ENCODE measurements around the gene CCL16. TPM values are rescaled to one million over a fixed set of nuclear protein-coding genes. Genes with fewer than 3 reads are reported as not detected.
A peak's percentile ranks its signal among the peaks of the same experiment; 100 is the strongest.
"Not testable (repeated sequence)": the region's sequence is repeated elsewhere in the genome, so short reads cannot be mapped to it uniquely, and the experiment has no call there.

The CCL16 gene
- total RNA-seq, 1 donor from 2014 or later = 0.58 TPM

DNA sequence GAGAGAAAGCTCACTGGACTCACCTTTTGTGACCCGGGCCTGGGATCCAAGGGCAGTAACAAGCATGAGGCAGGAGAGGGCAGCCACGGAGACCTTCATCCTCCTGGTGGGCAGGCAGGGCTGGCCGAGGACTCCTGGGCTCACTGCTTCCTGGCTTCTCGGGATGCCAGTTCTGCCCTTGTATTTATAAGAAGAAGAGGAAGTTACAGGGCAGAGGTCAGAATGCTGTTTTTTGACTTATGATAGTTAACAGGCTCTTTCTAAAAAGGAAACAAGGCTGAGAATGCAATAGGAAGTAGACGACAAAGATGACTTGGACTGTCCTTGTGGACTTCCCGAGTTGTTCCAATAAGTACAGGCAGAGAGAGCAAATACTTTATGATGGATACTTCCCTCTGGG is 36.5 kb upstream of the CCL16 start, which contains the start of gene CCL23:
CCL23 (minus strand) TSS at position 174 of the 400 bp plus-strand sequence; CDS start at position 99, 75 bp downstream.
- Histone ChIP-seq H3K4me1 (no peaks in the 10 kb centered on the region), H3K27ac (no peak within 1 kb of the TSS), H3K36me3 (no peaks in the 10 kb centered on the region), H3K9me3 (no peaks in the 10 kb centered on the region), H3K27me3 (no peaks in the 10 kb centered on the region), H3K4me3 (no peak within 1 kb of the TSS)
- intact Hi-C loops (cut with DNase I) = no loop called here
- TF ChIP-seq, protein P1, sequence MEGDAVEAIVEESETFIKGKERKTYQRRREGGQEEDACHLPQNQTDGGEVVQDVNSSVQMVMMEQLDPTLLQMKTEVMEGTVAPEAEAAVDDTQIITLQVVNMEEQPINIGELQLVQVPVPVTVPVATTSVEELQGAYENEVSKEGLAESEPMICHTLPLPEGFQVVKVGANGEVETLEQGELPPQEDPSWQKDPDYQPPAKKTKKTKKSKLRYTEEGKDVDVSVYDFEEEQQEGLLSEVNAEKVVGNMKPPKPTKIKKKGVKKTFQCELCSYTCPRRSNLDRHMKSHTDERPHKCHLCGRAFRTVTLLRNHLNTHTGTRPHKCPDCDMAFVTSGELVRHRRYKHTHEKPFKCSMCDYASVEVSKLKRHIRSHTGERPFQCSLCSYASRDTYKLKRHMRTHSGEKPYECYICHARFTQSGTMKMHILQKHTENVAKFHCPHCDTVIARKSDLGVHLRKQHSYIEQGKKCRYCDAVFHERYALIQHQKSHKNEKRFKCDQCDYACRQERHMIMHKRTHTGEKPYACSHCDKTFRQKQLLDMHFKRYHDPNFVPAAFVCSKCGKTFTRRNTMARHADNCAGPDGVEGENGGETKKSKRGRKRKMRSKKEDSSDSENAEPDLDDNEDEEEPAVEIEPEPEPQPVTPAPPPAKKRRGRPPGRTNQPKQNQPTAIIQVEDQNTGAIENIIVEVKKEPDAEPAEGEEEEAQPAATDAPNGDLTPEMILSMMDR (IDR thresholded peaks at IDR 0.05) = no peak
- ATAC-seq (peak; percentile 70), DNase-seq (no peak)

DNA sequence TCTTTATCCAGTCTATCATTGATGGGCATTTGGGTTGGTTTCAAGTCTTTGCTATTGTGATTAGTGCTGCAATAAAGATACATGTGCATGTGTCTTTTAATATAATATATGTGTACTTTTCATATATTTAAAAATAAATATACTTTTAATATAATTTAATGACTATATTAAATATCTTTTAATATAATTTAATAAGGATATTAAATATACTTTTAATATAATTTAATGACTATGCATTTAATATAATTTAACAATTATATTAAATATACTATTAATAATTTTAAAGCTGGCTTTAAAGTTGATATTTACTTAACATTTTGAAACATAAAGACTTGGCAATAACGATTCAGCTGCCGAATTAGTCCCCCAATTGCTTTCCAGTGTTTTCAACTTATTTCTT is 35.3 kb upstream of the CCL16 start:
- H3K27me3 ChIP-seq = no peaks in the 10 kb centered on the region
- intact Hi-C loops (cut with DNase I) = no loop called here
- TF ChIP-seq, protein P1 (IDR thresholded peaks at IDR 0.05) = no peak

DNA sequence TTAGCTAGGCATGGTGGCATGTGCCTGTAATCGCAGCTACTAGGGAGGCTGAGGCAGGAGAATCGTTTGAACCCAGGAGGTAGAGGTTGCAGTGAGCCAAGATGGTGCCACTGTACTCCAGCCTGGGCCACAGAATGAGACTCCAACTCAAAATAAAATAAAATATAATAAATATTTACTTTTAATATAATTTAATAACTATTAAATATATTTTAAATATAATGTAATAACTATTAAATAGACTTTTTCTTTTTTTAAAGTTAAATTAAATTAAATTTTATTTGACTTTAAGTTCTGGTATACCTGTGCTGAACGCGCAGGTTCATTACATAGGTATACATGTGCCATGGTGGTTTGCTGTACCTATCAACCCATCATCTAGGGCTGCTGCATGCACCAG is 34.6 kb upstream of the CCL16 start:
- intact Hi-C loops (cut with DNase I) = not testable (repeated sequence)

More for the DNA sequence above, 35.3 kb upstream of the CCL16 start:
- H3K4me3 ChIP-seq = no peak overlapping the region
- DNase-seq (no peak), ATAC-seq (no peak)
- no peaks in the 10 kb centered on the region for H3K36me3 ChIP-seq
- H3K9me3 ChIP-seq = no peaks in the 10 kb centered on the region
- H3K27ac ChIP-seq = no peak overlapping the region
- no peaks in the 10 kb centered on the region for H3K4me1 ChIP-seq

DNA sequence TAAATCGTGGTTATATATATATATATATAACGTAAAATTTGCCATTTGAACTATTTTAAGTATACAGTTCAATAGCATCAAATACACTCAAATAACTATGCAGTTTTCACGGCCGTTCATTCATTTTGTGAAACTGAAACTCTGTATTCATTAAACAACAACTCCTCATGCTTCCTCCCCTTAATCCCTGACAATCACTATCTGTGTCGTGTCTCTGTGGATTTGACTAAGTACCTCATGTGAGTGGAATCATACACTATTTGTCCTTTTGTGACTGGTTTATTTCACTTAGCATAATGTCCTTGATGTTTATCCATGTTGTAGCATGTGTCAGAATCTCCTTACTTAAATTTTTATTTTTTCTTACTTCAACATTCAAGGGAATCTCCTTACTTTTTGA is 33.6 kb upstream of the CCL16 start:
- ATAC-seq = no peak

More for the DNA sequence above, 34.6 kb upstream of the CCL16 start:
- not testable (repeated sequence) for DNase-seq, H3K36me3 ChIP-seq, H3K4me3 ChIP-seq, H3K27ac ChIP-seq, H3K9me3 ChIP-seq, H3K27me3 ChIP-seq, ATAC-seq, H3K4me1 ChIP-seq

DNA sequence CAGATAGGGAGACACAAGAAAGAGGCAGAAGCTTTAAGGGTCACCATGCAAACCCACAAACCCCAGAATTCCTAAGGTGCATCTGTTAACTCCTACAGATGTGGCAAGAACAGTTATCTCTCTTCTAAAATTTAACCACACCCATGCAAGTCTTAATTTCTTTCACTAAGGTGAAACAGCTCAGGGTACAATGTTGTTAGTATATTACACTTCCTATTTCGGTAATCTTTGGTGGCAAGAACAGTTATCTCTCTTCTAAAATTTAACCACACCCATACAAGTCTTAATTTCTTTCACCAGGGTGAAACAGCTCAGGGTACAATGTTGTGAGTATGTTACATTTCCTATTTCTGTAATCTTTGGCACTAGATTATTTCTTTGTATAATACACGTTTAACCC is 29.9 kb upstream of the CCL16 start:
- Histone ChIP-seq H3K27me3 (no peaks in the 10 kb centered on the region), H3K4me1 (no peaks in the 10 kb centered on the region), H3K27ac (no peak overlapping the region), H3K36me3 (no peaks in the 10 kb centered on the region), H3K4me3 (no peak overlapping the region), H3K9me3 (no peaks in the 10 kb centered on the region)
- intact Hi-C loops (cut with DNase I) = no loop called here
- TF ChIP-seq, protein P1 (IDR thresholded peaks at IDR 0.05) = no peak
- no peak for DNase-seq
- ATAC-seq = no peak

More for the DNA sequence above, 33.6 kb upstream of the CCL16 start:
- Histone ChIP-seq H3K9me3 (no peaks in the 10 kb centered on the region), H3K4me1 (no peaks in the 10 kb centered on the region), H3K36me3 (no peaks in the 10 kb centered on the region), H3K27me3 (no peaks in the 10 kb centered on the region), H3K4me3 (no peak overlapping the region), H3K27ac (no peak overlapping the region)
- TF ChIP-seq, protein P1 (IDR thresholded peaks at IDR 0.05) = no peak
- no peak for DNase-seq
- intact Hi-C loops (cut with DNase I) = no loop called here

DNA sequence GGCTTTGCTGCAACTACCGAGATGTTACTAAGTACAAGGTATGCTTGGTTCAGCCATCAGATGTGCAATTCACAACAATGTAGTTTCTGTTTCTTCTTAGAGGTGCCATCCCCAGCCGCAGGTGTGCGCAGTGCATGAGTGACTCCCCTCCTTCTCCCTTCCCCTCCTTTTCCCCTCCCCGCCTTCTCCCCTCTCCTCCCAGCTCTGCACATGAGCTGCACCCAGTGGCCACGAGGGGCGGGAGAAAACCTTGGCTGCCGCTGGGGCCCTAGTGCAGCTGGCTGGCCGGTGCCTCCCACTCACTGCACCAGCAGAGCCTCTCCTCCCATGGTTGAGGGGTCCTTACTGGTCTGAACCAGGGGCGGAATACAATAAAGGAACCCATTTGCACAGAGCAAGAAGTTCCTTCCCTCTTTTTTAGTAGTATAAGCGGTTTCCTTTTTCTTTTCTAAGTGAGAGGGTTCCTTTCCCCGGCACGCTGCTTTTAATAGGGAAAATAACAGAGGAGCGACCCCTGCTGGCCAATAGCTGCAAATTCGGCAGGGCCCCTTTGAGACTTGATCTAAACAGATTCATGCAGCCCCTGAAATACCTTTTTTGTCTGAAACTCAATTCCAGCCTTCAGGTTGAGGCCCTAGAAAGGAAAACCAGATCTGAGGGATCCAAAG is 27.8 kb upstream of the CCL16 start:
- intact Hi-C loops (cut with DNase I) = no loop called here
- Histone ChIP-seq H3K27ac (no peak overlapping the region), H3K4me3 (no peak overlapping the region), H3K27me3 (no peaks in the 10 kb centered on the region), H3K4me1 (no peaks in the 10 kb centered on the region), H3K36me3 (no peaks in the 10 kb centered on the region), H3K9me3 (no peaks in the 10 kb centered on the region)
- DNase-seq (no peak), ATAC-seq (peak; percentile 25)
- TF ChIP-seq, protein P1 (IDR thresholded peaks at IDR 0.05) = peak; percentile 25

Data from upper lobe of right lung (tissue), 1 donor.